Uterus (tissue), 2 donors: Measurements from ENCODE around the gene SLC4A7.

Experiments
- CTCF ChIP-seq, 4 experiments: fragments of 200-600 bp in 2 of 4; fragments of 450-650 bp in 2 of 4; sonication (generic) in 2 of 4; IDR thresholded peaks; one replicate each; pipeline ENCODE4 v1.5.1; 2016 to 2019; ENCODE audit warnings: antibody characterized with exemption in 4 of 4, mild to moderate bottlenecking in 2 of 4, moderate library complexity in 1 of 4
- POLR2A ChIP-seq, 2 donors: fragments of 450-650 bp; IDR thresholded peaks; one replicate each; pipeline ENCODE4 v1.6.1; 2016; ENCODE audit warnings: antibody characterized with exemption in 2 of 2, mild to moderate bottlenecking in 1 of 2, moderate library complexity in 1 of 2

GRCh38 chr3:27507515-27508266 lies 23.5 kb upstream of the SLC4A7 start:
- TF ChIP-seq POLR2A (IDR thresholded peaks at IDR 0.05) = no peak
- TF ChIP-seq CTCF (IDR thresholded peaks at IDR 0.05) = no peak
